CD4-positive, alpha-beta memory T cell (primary cell): ENCODE data around the gene ENOSF1. TPM values are rescaled to one million over a fixed set of nuclear protein-coding genes. Genes with fewer than 3 reads are reported as not detected.

Experiments
- CTCF ChIA-PET: fragments of 350-600 bp; sonication (Branson Sonifier 250); formaldehyde crosslinking; loops from one replicate; lab custom pipeline; 2021; ENCODE audit warnings: inconsistent platforms; ENCODE audit not compliant: partially characterized antibody; lab: Charles Lee
- POLR2A ChIA-PET: fragments of 350-600 bp; sonication (Branson Sonifier 250); formaldehyde crosslinking; loops from one replicate; lab custom pipeline; 2021; ENCODE audit not compliant: partially characterized antibody; lab: Charles Lee
- DNase-seq, 5 donors: peaks; one replicate each; pipeline versions ENCODE4 v3.0.0 to v3.0.0-alpha.2; 2020 to 2022; ENCODE audit warnings: mixed read lengths in 1 of 5
- H3K27ac ChIP-seq: one replicate; pipeline ENCODE4 v1.7.0; 2013; ENCODE audit warnings: low read depth, low read length
- H3K27me3 ChIP-seq: 2 replicates; pipeline ENCODE4 v1.7.0; 2013; ENCODE audit warnings: mild to moderate bottlenecking, low read length, moderate library complexity; ENCODE audit not compliant: insufficient read depth
- H3K36me3 ChIP-seq: 2 replicates; pipeline ENCODE4 v1.7.0; 2013; ENCODE audit warnings: mild to moderate bottlenecking, low read length, moderate library complexity; ENCODE audit not compliant: insufficient read depth
- H3K4me1 ChIP-seq: 2 replicates; pipeline ENCODE4 v1.7.0; 2013; ENCODE audit warnings: mild to moderate bottlenecking, low read length, moderate library complexity; ENCODE audit not compliant: insufficient read depth
- H3K4me3 ChIP-seq, 2 donors: one replicate each; pipeline ENCODE4 v1.7.0; 2013; ENCODE audit warnings: low read length in 2 of 2, mild to moderate bottlenecking in 1 of 2
- H3K9me3 ChIP-seq, 2 donors: one replicate each; pipeline ENCODE4 v1.7.0; 2013; ENCODE audit warnings: low read length in 2 of 2, control low read depth in 1 of 2; ENCODE audit not compliant: control insufficient read depth in 1 of 2
- H3K27ac Mint-ChIP-seq, 7 donors: one replicate each; pipeline ENCODE4 v1.8.0; 2020 to 2021; ENCODE audit warnings: mixed read lengths in 7 of 7, mild to moderate bottlenecking in 6 of 7, inconsistent platforms in 3 of 7, moderate library complexity in 3 of 7
- H3K27me3 Mint-ChIP-seq, 2 donors: one replicate each; pipeline ENCODE4 v1.8.0; 2020 to 2021; ENCODE audit warnings: mixed read lengths in 2 of 2
- H3K36me3 Mint-ChIP-seq, 2 donors: one replicate each; pipeline ENCODE4 v1.8.0; 2020 to 2021; ENCODE audit warnings: mixed read lengths in 2 of 2, inconsistent platforms in 1 of 2, mild to moderate bottlenecking in 1 of 2
- H3K4me1 Mint-ChIP-seq, 4 donors: one replicate each; pipeline ENCODE4 v1.8.0; 2020 to 2021; ENCODE audit warnings: mixed read lengths in 4 of 4, mild to moderate bottlenecking in 1 of 4
- H3K4me3 Mint-ChIP-seq, 8 donors: one replicate each; pipeline ENCODE4 v1.8.0; 2020 to 2021; ENCODE audit warnings: mixed read lengths in 8 of 8, mild to moderate bottlenecking in 7 of 8, moderate library complexity in 6 of 8, inconsistent platforms in 3 of 8
- H3K9me3 Mint-ChIP-seq, 8 donors: one replicate each; pipeline ENCODE4 v1.8.0; 2020 to 2021; ENCODE audit warnings: mixed read lengths in 8 of 8, mild to moderate bottlenecking in 5 of 8, inconsistent platforms in 3 of 8, moderate library complexity in 1 of 8
- intact Hi-C: fragments of 100-400 bp; cut with micrococcal nuclease; formaldehyde crosslinking; loops from one replicate; pipeline ENCODE4 v1.15.1; 2023
- polyA plus RNA-seq, 2 donors: library from polyadenylated mRNA; unstranded; fragments of 300-500 nt; fragmentation: Illumina TruSeq; gene quantifications; one replicate each; pipeline ENCODE4 v1.2.3, GENCODE V29; 2021
- total RNA-seq, 2 experiments: library from RNA; stranded (reverse); gene quantifications; one replicate each; pipeline ENCODE4 v1.2.3, GENCODE V29; 2021

The ENOSF1 gene
- total and polyA plus RNA-seq, 4 experiments from 2014 or later, result 11.6 to 133 (median 60.5) TPM

DNA sequence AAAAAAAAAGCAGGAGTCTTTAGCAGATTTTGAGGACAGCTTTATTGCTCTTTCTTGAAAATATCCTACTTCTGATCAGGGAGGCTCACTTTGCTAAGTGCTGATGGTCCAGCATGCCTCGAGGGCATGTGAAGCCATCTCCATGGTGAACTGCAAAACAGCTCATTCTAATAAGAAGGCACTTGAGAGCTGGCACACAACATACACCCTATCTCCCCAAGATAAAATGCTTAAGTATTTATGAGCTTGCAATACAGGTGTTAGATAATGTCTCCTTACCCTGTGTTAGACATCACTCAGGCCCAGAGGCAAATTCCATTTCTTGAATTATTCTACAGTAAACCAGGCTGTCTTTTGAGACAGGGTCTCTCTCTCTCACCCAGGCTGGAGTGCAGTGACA, 2.7 kb downstream of the ENOSF1 start:
- peaks cover 22% of the 10 kb centered on the region for H3K4me1 ChIP-seq
- no peak overlapping the region for H3K27ac ChIP-seq
- no peaks in the 10 kb centered on the region for H3K27me3 ChIP-seq
- H3K27me3 Mint-ChIP-seq, result no peaks in the 10 kb centered on the region
- POLR2A ChIA-PET, result interaction anchor here (0.7 to 2.3 kb wide), 2 partner anchors 103 to 120 kb away, joined by 3 to 8 read pairs; no protein-coding TSS in a partner anchor
- H3K9me3 ChIP-seq, result no peaks in the 10 kb centered on the region
- H3K4me1 Mint-ChIP-seq, result peaks cover 30 to 44% (median 36%) of the 10 kb centered on the region in 4 donors
- intact Hi-C loops, result loop anchor here (2.0 to 10.0 kb wide), 2 partner anchors 55 to 85 kb away; partner anchors contain the start of gene TYMS
- DNase-seq, result no peak
- H3K9me3 Mint-ChIP-seq, result peaks cover 0 to 2% (median 0%) of the 10 kb centered on the region in 8 donors
- peak overlapping the region in 5 of 7 donors; percentile 33 to 83 (median 54) for H3K27ac Mint-ChIP-seq
- H3K4me3 ChIP-seq, result no peak overlapping the region
- peaks cover 21 to 31% of the 10 kb centered on the region in 2 donors for H3K36me3 Mint-ChIP-seq
- H3K4me3 Mint-ChIP-seq, result peak overlapping the region in 4 of 8 donors; percentile 17 to 52 (median 34)
- peaks cover 13% of the 10 kb centered on the region for H3K36me3 ChIP-seq
- CTCF ChIA-PET, result interaction anchor here (1.4 to 1.5 kb wide), 2 partner anchors 121 to 130 kb away, joined by 3 to 5 read pairs; no protein-coding TSS in a partner anchor

GRCh38 chr18:708096-708495, 4.3 kb downstream of the ENOSF1 start:
- peaks cover 30 to 39% of the 10 kb centered on the region in 2 donors for H3K36me3 Mint-ChIP-seq
- H3K36me3 ChIP-seq, result peaks cover 17% of the 10 kb centered on the region
- peaks cover 22% of the 10 kb centered on the region for H3K4me1 ChIP-seq
- H3K9me3 ChIP-seq, result no peaks in the 10 kb centered on the region
- POLR2A ChIA-PET, result interaction anchor here (0.6 to 0.8 kb wide), 2 partner anchors 10 to 59 kb away, joined by 3 read pairs; no protein-coding TSS in a partner anchor
- intact Hi-C loops, result no loop called here
- H3K4me3 Mint-ChIP-seq, result no peak overlapping the region
- peaks cover 36 to 53% (median 39%) of the 10 kb centered on the region in 4 donors for H3K4me1 Mint-ChIP-seq
- H3K4me3 ChIP-seq, result no peak overlapping the region
- no peak for DNase-seq
- CTCF ChIA-PET, result interaction anchor here (0.5 to 2.1 kb wide), 3 partner anchors 84 to 139 kb away, joined by 3 to 5 read pairs (median 5); no protein-coding TSS in a partner anchor
- no peaks in the 10 kb centered on the region for H3K27me3 Mint-ChIP-seq
- no peaks in the 10 kb centered on the region for H3K27me3 ChIP-seq
- no peaks in the 10 kb centered on the region for H3K9me3 Mint-ChIP-seq
- H3K27ac Mint-ChIP-seq, result no peak overlapping the region
- H3K27ac ChIP-seq, result no peak overlapping the region

GRCh38 chr18:706405-706804, 6.0 kb downstream of the ENOSF1 start:
- no peak for DNase-seq
- intact Hi-C loops, result no loop called here
- peaks cover 30 to 37% of the 10 kb centered on the region in 2 donors for H3K36me3 Mint-ChIP-seq
- no peaks in the 10 kb centered on the region for H3K9me3 Mint-ChIP-seq
- H3K4me3 Mint-ChIP-seq, result peak overlapping the region in 1 of 8 donors; percentile 20
- H3K4me1 Mint-ChIP-seq, result peaks cover 34 to 51% (median 36%) of the 10 kb centered on the region in 4 donors
- ChIA-PET POLR2A (no interaction called here), CTCF (interaction anchor here (2.1 kb wide), 1 partner anchor 82 kb away, joined by 5 read pairs; no protein-coding TSS in a partner anchor)
- Histone ChIP-seq H3K4me1 (peaks cover 21% of the 10 kb centered on the region), H3K36me3 (peaks cover 17% of the 10 kb centered on the region), H3K27me3 (no peaks in the 10 kb centered on the region), H3K9me3 (no peaks in the 10 kb centered on the region), H3K27ac (no peak overlapping the region), H3K4me3 (no peak overlapping the region)
- peak overlapping the region in 2 of 7 donors; percentile 54 to 70 for H3K27ac Mint-ChIP-seq
- H3K27me3 Mint-ChIP-seq, result no peaks in the 10 kb centered on the region

GRCh38 chr18:703213-703967, 9.0 kb downstream of the ENOSF1 start:
- Histone ChIP-seq H3K27ac (no peak overlapping the region), H3K4me1 (no peaks in the 10 kb centered on the region), H3K36me3 (peaks cover 14% of the 10 kb centered on the region), H3K9me3 (no peaks in the 10 kb centered on the region), H3K27me3 (no peaks in the 10 kb centered on the region), H3K4me3 (no peak overlapping the region)
- Mint-ChIP-seq H3K4me3 (no peak overlapping the region), H3K4me1 (peaks cover 5 to 21% (median 19%) of the 10 kb centered on the region in 4 donors), H3K36me3 (peaks cover 21 to 35% of the 10 kb centered on the region in 2 donors), H3K9me3 (no peaks in the 10 kb centered on the region), H3K27me3 (no peaks in the 10 kb centered on the region), H3K27ac (peak overlapping the region in 4 of 7 donors; percentile 1 to 32 (median 20))
- POLR2A ChIA-PET, result interaction anchor here (0.6 kb wide), 1 partner anchor 132 kb away, joined by 3 read pairs; no protein-coding TSS in a partner anchor
- CTCF ChIA-PET, result interaction anchor here (1.6 kb wide), 1 partner anchor 36 kb away, joined by 3 read pairs; no protein-coding TSS in a partner anchor
- DNase-seq, result no peak
- intact Hi-C loops, result no loop called here

DNA sequence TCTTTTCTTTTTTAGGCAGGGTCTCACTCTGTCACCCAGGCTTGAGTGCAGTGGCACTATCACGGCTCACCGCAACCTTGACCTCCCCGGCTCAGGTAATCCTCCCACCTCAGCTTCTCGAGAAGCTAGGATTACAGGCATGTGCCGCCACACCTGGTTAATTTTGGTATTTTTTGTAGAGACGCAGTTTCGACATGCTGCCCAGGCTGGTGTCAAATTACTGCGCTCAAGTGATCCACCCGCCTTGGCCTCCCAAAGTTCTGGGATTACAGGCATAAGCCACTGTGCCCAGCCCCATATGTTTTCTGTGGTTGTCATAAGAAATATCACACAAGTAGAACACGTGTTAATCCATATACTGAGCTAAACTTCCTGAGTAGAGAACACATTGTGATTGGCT, 14.6 kb downstream of the ENOSF1 start:
- Mint-ChIP-seq H3K4me1 (peaks cover 1 to 4% (median 2%) of the 10 kb centered on the region in 4 donors), H3K27ac (peak overlapping the region in 2 of 7 donors; percentile 3 to 59), H3K27me3 (no peaks in the 10 kb centered on the region), H3K36me3 (peaks cover 17 to 37% of the 10 kb centered on the region in 2 donors), H3K4me3 (no peak overlapping the region), H3K9me3 (no peaks in the 10 kb centered on the region)
- Histone ChIP-seq H3K27me3 (no peaks in the 10 kb centered on the region), H3K36me3 (peaks cover 3% of the 10 kb centered on the region), H3K4me3 (no peak overlapping the region), H3K4me1 (no peaks in the 10 kb centered on the region), H3K9me3 (no peaks in the 10 kb centered on the region), H3K27ac (no peak overlapping the region)
- CTCF ChIA-PET, result no interaction called here
- intact Hi-C loops, result no loop called here
- DNase-seq, result no peak
- POLR2A ChIA-PET, result no interaction called here

DNA sequence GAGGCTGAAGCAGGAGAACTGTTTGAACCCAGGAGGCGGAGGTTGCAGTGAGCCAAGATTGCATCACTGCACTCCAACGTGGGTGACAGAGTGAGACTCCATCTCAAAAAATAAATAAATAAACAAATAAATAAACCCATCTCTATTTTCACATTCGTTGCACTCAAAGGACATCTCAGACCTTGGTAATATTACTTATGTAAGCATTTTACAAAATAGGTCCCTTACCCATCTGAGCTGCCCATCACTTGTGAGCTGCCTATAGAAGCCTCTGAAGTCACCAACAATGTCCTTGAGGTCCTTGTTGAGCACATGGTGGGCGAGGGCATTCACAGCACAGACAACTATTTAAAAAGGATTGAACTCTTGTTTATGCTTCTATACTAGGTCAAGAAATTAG, 15.4 kb downstream of the ENOSF1 start:
- Histone ChIP-seq H3K9me3 (no peaks in the 10 kb centered on the region), H3K4me3 (no peak overlapping the region), H3K4me1 (no peaks in the 10 kb centered on the region), H3K36me3 (peaks cover 6% of the 10 kb centered on the region), H3K27me3 (no peaks in the 10 kb centered on the region), H3K27ac (no peak overlapping the region)
- Mint-ChIP-seq H3K4me3 (no peak overlapping the region), H3K27ac (no peak overlapping the region), H3K36me3 (peaks cover 20 to 39% of the 10 kb centered on the region in 2 donors), H3K27me3 (no peaks in the 10 kb centered on the region), H3K4me1 (peaks cover 0 to 4% (median 1%) of the 10 kb centered on the region in 4 donors), H3K9me3 (no peaks in the 10 kb centered on the region)
- intact Hi-C loops, result no loop called here
- CTCF ChIA-PET, result no interaction called here
- DNase-seq, result no peak
- POLR2A ChIA-PET, result no interaction called here
